Stimulated activated CD8-positive, alpha-beta memory T cell treated with anti-CD3 and anti-CD28 coated beads, Interleukin-15, amount 100 ng/mL, for 4 hours (primary cell): ENCODE results near the gene NUP62.

Source experiments
- DNase-seq, 2 donors: peaks; one replicate each; pipeline ENCODE4 v3.0.0-alpha.2; 2020; ENCODE audit warnings: low read depth in 2 of 2

NUP62 gene

DNA sequence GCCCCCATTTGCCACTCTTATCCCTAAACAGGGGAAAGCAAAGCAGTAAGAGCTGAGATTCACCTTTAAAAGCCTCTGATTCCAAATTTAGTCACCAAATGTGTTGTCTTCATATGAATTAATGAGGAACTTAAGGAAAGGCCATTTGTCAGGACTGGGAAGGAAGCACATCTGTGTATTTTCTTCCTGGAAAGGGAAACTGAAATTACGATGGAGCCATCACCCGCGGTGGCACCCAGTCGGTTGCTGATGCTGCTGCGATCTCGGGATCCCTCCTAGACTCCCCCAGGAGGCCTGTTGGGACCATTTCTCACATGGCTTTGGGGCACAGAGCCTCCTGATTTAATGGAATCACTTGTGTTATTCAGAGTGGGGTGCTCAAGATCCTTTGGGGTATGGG is 25.2 kb downstream of the NUP62 start:
- DNase-seq = no peak

DNA sequence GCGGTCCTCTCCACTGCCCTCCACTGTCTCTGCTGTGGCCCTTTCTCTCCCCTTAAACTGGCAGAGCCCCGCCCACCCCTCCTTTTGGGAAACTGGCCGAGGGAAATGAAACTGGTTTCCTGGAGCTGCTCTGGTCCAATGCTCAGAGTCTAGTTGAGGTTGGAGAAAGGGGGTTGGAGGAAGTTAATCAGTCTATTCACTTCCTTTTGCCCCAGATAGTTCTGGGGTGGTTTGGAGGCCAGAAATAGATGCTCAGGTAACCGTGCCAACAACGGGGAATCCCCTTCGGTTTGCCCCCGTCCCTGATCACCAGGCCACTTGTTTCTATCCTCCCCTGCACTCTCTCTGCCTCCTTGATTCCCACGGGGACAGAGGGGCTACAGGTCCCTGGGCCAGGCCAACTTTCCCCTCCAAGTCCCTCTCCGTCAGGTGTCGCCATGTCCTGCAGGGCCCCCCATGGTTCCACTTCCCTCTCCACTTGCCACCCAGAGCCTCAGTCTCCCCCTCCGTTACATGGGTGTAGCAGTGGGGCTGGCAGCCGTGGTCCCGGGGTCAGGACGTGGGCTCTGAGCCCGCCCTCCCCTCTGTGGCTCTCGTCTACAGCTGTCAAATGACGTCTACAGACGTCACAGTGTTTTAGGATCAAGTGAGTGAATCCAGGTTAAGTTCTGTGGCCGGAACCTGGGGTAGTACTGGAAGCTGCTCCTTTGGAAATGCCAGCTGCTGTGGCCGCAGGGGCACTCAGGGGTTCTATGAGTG is 32.3 kb downstream of the NUP62 start, which contains the start of gene IL4I1:
IL4I1 (minus strand) TSS at position 25 of the 759 bp plus-strand sequence. CDS start 727 bp downstream, outside the sequence.
- DNase-seq = peak; percentile 39 to 53

DNA sequence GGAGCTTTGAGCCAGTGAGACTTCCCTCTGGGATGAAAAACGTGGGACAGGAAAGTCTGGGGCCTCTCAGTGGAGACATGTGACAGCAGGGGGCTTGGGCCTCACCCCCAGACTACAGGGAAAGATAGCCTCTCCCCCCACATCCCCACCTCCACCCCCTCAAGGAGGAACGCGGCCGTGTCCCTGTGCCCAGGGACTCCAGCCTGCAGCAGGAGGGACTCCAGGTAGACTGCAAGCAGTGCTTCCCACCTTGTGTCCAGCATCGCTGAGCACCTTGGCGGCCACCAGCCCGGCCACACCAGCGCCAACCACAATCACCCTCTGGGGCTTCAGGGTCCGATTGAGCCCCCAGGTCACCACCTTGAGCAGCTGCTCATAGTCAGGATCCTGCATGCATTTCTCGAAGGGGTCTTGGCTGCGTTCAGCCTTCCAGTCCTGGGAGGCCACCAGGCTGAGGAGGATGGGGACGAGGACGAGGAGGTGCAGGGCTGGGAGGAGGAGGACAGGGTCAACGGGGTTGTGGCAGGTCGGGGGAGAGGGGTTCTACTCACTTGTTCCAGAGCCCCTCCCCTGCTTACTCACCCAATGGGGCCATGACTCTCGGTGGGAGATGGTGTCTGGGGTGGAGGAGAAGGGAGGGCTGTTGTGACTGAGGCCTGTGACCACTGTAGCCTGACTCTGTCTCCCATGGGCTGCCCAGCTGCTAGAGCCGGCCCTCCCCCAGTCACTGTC is 33.6 kb downstream of the NUP62 start:
- DNase-seq = no peak

DNA sequence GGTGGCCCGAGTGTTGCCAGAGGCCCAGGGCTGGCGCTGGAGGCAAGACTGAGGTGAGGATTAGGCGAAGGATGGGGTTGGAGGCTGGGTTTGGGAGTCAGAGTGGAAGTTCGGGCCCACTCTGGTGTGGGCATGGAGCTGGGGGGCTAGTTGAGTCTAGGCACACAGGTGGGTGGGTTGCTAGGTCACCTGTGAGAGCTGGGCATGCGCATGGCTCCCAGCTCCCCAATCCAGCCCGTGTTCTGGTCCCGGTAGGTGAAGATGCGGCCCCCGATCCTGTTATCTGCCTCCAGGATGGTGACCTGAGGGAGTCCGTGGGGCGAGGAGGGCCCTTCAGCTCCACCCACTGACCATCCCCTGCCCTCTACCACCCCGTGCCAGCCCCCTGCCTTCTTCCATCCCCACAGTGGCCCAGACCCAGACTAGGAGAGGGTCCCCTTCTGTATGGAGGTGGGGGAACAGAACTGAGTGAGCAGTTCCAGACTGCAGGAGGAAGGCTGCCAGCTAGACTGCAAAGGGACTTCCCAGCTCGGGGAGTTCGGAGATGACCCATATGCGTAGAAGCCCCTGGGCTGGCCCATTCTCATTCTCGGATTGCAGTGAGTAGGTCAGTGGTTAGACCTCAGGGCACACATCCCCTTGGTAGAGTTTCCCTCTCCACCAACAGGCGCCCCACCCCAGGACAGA is 34.3 kb downstream of the NUP62 start:
- DNase-seq = no peak

DNA sequence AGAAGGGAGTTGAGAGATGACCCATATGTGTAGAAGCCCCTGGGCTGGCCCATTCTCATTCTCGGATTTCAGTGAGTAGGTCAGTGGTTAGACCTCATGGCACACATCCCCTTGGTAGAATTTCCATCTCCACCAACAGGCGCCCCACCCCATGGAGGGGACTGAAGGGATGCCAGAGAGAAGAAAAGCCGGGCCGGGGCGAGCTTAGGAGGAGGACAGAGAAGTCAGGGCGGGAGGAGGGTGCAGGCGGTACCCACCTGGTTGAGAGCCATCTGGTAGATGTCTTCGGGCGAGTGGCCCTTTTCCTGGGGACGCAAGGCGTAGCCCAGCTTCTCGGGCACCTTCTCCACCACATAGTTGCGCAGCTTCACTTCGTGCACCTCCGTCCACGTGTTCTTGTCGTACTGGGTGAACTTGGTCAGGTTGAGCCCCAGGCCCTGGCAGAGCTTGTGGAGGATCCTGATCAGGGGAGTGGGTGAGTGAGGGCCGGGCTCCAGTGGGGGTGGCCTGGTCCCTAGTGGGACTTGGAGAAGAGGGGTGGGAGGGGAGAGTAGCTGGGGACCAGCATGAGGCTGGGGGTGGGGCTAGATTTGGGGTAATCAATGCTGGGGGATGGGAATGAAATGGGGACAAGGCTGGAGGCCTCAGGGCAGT is 35.2 kb downstream of the NUP62 start:
- no peak for DNase-seq

DNA sequence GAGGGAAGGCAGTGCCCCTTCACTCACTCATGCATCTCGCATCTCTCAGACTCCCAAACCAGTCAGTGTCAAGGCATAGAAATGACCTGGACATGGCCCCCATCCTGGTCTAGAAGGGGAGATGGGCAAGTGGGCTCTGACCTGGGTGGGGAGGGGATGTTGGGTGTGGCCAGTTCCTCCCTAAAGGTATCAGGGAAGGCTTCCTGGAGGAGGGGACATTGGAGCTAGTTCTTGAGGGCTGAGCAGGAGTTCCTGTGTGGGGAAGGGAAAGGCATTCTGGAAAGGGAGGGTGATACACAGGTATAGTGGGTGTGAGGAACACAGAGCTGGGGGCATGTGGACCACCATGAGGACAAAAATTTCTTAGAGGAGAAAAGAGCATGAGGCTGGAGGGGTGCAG is 36.6 kb downstream of the NUP62 start:
- no peak for DNase-seq

DNA sequence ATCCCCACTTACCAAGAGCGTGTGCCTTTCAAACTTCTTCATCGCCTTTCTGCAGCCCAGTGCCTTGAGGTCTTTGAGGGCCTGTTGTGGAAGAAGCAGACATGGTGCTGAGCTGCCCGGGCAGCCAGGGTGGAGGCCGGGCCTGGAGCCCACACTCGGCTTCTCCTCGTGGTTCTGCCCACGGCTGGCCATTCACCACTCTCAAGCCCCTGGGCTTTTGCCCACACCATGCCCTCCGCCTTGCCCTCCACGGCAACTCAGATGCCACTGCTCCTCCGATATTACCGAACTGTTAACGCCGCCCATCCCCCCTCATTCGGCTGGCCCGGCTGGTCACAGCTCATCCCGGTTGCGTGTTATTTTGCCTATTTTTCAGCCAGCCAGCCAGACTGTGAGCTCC is 37.9 kb downstream of the NUP62 start:
- no peak for DNase-seq

DNA sequence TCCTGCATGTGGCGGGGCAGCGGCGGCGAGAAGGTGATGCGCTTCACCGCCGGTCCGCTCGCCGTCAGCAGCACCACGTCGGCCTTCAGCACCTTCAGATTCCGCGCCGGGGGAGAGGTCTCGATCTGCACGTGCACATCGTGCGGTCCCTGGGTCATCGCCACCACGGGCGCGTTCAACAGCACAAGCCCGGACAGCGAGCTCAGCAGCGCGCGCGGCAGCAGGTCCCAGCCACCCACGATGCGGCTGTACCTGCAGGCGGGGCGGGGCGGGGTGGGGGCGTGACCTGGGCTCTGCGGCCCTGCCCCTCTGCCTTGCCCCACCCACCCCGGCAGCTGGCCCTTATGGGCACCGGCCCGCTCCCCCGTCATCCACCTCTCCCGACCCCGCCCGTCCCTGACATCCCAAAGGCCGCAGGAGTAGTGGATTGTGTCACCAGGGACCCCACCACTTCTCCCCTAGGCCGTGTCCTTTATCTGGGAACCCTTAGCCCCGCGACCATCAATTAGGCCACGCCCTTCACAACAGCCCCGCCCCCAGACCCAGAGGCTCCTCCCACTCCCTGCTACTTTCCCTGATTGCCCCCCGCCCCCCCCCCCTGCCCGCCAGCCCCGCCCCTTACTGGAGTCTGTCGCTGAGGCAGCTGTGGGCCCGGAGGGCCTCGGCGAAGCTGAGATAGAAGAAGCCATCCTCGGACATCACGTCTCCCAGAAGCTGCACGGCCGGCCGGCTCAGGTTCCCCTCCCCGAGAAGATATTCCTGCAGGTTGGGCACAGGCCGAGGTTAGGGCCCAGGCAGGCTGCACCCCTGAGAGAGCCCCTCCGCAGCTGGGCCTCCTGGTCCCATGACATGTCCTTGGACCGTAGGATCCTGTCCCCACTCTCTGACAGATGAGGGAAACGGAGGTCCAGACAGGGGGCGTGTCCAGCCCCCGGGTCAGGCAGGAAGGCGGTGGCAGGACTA is 38.7 kb downstream of the NUP62 start:
- DNase-seq = peak; percentile 36 to 50

DNA sequence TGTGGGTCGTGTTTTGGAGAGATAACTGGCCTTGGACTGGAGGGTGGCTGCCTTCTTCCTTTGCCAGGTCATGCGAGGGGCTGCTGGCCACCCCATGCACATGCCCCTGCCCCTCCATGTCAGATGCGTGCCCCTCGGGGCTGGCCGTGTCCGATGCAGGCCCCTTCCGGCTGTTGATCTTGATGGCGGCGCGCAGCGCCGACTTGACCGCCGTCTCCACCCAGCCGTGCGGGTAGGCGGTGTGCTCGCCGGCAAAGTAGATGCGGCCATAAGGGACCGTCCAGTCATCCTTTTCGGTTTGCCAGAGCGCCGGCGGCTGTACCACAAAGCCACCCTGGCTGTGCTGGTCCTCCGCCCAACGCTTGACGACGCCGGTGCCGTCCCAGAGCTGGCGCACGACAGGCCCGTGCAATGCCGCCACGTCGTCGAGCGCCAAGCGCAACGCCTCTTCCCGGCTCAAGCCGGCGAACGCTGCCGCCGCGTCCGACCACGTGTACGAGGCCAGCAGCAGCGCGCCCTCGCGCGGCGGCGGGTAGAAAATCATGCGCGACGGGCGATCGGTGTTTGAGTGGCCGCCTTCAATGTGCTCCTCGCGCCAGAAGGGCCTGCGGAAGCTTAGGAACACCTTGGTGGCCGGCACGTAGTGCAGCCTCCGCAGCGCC is 39.5 kb downstream of the NUP62 start:
- peak; percentile 46 to 52 for DNase-seq

DNA sequence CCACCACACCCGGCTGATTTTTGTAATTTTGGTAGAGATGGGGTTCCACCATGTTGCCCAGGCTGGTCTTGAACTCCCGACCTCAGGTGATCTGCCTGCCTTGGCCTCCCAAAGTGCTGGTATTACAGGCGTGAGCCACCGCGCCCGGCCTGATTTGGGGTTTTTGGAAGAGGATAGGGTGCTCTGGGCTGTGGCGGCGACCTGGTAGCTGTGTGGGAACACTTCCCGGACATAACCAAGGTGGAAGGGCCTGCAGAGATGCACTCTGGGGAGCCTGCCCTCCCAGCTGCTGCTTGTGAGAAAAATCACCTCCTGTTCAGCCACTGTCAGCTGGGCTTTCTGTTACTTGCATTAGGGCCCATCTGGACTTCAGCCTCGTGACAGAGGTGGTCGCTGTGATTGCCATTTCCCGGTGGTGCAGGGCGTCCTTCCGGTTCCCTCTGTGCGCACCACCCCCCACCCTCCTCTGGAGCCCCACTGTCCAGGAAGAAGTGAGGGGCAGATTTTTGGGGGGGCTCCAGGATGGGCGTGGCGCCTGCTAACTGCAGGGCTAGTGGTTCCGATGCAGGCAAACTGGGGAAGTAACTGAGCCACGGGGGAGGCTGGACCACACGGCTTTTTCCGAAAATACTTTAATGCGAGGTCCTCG is 40.1 kb downstream of the NUP62 start:
- DNase-seq = no peak

DNA sequence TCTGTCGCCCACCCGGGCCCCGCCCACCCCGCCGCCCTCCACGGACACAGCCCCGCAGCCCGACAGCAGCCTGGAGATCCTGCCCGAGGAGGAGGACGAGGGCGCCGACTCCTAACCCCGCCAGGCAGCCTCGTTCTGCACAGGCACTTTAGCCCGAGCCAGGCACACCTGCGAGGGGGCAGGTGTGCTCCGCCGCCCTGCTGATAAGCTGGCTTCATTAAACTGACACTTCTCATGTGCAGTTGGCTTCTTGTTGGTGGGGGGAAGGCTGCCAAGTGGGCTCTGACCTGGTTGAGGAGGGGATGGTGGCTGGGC is 40.8 kb downstream of the NUP62 start:
- DNase-seq = no peak

DNA sequence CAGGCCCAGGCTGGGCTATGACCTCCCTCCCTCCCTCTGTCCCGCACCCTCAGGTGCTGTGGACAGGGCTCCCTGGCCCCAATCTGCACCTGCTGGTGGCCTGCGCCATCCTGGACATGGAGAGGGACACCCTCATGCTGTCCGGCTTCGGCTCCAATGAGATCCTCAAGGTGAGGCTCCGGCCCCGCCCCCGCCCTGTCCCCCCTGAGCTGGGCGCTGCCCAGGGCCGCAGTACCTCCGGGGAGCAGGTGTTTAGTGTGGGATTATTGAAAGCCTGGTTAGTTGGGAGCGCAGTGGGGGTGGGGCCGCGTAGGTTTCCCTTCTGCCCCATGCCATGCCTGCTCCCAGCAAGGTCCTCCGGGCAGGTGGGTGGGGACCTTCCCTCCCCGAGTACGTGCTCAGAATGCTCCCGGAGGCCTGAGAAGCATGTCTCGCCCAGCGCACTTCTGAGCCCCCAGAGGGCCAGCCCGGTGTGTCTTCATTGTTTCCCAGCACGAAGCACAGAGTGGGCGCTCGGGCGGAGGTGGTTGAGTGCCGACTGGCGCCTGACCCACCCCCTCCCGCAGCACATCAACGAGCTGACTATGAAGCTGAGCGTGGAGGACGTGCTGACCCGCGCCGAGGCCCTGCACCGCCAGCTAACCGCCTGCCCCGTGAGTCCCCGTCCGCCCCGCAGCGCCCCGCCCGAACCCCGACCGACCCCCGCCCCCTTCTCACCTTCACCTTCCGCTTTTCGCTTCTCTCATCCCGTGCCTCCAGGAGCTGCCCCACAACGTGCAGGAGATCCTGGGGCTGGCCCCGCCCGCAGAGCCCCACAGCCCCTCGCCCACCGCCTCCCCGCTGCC is 41.4 kb downstream of the NUP62 start:
- no peak for DNase-seq

DNA sequence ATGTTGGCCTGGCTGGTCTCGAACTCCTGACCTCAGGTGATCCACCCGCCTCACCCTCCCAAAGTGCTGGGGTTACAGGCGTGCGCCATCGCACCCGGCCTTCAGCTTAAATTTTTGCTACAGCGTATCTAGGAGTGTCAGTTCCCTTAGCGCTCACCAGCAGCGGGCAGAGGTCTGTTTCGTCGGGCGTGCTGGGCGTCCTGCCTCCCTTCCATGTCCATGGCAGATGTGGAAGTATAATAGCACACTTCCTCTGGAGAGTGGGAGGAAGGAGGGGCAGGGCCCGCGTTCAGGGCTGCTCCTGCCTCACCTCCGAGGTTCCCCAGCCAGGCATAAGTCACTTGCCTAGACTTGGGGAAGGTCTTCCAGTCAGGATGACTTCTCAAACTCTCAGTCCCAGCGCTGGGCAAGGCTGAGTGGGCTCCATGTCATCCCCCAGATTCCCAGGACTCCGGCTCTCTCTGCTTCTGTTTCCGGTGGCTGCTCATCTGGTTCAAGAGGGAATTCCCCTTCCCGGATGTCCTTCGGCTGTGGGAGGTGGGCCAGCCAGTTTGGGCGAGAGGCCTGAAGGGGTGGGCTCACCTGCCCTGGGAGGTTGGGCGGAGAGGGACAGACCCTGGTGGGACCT is 42.2 kb downstream of the NUP62 start:
- DNase-seq = no peak

DNA sequence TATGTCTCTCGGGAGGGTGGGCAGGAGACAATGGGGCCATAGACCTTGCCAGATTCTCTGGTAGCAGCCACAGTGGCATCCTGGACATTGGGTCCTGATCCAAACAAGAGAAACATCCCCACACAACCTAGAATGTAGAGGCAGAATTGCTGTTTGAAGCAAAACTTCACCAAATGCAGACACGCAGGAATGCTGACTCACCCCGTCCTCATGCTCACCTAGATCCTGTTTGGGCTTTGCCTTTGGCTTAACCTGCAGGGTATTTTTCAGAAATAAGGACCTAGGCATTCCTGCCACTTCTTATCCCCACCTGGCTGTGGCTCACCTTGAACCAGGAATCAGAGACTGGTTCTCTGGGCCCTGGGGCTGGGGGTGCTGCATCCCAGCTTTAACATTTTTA is 44.5 kb downstream of the NUP62 start:
- DNase-seq = no peak

DNA sequence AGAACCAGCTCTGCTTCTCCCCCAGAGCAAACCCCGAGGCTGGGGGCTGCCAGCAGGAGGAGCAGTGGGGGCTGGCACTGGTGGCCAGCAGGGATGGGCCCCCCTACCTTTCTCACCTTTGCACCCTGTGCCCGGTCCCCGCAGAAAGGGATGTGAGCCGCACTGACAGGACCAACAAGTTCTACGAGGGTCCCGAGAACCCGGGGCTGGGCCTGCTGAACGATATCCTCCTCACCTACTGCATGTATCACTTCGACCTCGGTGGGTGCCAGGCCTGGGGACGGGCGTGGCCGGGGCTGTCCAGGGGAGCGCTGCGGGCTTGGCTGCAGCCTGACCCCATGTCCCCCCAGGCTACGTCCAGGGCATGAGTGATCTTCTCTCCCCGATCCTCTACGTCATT is 45.2 kb downstream of the NUP62 start:
- no peak for DNase-seq

DNA sequence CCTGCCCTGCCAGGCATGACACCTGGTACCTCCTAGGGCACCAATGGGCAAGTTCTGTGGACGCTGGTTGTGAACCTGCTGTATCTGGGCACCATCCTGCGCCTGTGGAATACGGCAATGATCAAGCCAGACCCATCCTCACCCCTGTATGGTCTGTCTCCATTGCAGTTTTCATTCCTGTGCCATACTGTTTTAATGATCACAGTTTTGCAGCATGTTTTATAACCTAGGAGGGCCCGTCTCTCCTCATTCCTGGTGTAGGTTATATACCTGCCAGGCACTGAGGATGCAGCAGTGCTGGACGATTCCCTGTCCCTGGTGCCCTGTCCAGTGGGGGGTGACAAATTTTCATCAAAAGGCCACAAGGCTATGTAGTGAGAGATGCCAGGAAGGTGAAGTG is 46.2 kb downstream of the NUP62 start:
- no peak for DNase-seq

DNA sequence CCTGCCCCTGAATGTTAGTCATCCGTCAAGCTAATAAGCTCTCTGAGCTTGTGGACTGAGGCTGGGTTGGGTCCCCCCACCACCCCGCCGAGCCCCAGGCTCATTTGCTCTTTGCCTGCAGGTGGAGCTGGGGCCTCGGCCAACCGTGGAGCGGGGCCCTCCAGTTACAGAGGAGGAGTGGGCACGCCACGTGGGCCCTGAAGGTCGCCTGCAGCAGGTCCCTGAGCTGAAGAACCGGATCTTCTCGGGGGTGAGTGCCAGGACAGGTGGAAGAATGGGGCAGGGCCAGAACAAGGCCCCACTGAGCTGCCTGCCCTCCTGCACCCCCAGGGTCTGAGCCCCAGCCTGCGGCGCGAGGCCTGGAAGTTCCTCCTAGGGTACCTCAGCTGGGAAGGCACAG is 46.7 kb downstream of the NUP62 start:
- no peak for DNase-seq

DNA sequence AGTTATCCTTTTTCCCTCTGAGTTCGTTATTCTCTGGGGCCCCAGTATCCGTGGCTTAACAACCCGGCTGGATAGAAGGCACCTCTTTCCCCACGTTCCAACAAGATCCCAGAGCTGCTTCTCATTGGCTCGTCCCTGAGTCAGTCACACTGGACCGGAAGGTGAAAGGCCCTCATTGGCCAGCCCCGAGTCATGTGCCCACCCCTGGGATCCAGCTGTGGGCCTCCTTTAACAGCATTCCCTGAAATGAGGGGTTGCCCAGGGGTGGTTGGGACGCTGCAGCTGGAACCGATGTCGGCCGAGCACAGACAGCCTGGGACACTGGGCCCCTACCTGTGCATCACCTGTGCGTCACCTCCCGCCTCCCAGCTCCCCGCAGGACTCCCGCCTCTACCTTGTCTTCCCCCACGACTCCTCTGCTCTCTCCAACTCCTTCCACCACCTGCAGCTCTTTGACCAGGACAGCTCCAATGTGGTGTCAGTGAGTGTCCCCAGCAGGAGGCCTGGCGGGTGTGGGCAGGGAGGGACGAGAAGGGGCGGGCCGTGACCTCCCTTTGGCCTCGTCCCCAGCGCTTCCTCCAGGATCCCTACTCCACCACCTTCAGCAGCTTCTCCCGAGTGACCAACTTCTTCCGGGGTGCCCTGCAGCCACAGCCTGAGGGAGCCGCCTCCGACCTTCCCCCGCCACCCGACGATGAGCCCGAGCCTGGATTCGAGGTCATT is 47.5 kb downstream of the NUP62 start:
- no peak for DNase-seq
